Neural progenitor cell (in vitro differentiated cells): ENCODE results near the gene PTX3. TPM values are rescaled to one million over a fixed set of nuclear protein-coding genes. Genes with fewer than 3 reads are reported as not detected.

Experiments
- DNase-seq: peaks from one replicate; pipeline ENCODE4 v3.0.0-alpha.2; 2016; ENCODE audit warnings: low spot score
- H2AFZ ChIP-seq: fragments of 200-600 bp; sonication (generic); replicated peaks from 2 replicates; pipeline ENCODE4 v1.6.1; 2016; ENCODE audit warnings: antibody characterized with exemption
- H3F3A ChIP-seq: fragments of 200-600 bp; sonication (generic); 2 replicates; pipeline ENCODE4 v1.6.1; 2016; ENCODE audit warnings: antibody characterized with exemption, low read depth
- H3K27ac ChIP-seq: fragments of 200-600 bp; sonication (generic); 2 replicates; pipeline ENCODE4 v1.5.1; 2016; ENCODE audit warnings: mild to moderate bottlenecking
- H3K27me3 ChIP-seq: fragments of 200-600 bp; sonication (generic); 2 replicates; pipeline ENCODE4 v1.6.1; 2016; ENCODE audit warnings: mild to moderate bottlenecking, moderate library complexity
- H3K36me3 ChIP-seq: fragments of 200-600 bp; sonication (generic); 2 replicates; pipeline ENCODE4 v1.5.1; 2016
- H3K4me1 ChIP-seq: fragments of 200-600 bp; sonication (generic); 2 replicates; pipeline ENCODE4 v1.6.1; 2016; ENCODE audit warnings: mixed run types
- H3K4me2 ChIP-seq: fragments of 200-600 bp; sonication (generic); 2 replicates; pipeline ENCODE4 v1.6.1; 2016
- H3K4me3 ChIP-seq: fragments of 200-600 bp; sonication (generic); 2 replicates; pipeline ENCODE4 v1.5.1; 2016
- H3K79me2 ChIP-seq: fragments of 200-600 bp; sonication (generic); 2 replicates; pipeline ENCODE4 v1.6.1; 2016; ENCODE audit warnings: low read depth
- H3K9ac ChIP-seq: fragments of 200-600 bp; sonication (generic); 2 replicates; pipeline ENCODE4 v1.6.1; 2016
- H3K9me3 ChIP-seq: fragments of 200-600 bp; sonication (generic); 2 replicates; pipeline ENCODE4 v1.5.1; 2016; ENCODE audit warnings: low read depth
- H4K20me1 ChIP-seq: fragments of 200-600 bp; sonication (generic); 2 replicates; pipeline ENCODE4 v1.6.1; 2016; ENCODE audit warnings: low read depth
- H3K27ac Mint-ChIP-seq: 3 replicates; pipeline ENCODE4 v1.8.0; 2021; ENCODE audit warnings: mixed read lengths
- H3K27me3 Mint-ChIP-seq: 2 replicates; pipeline ENCODE4 v1.8.0; 2022; ENCODE audit warnings: low read depth, mild to moderate bottlenecking, inconsistent platforms, moderate library complexity, mixed read lengths; ENCODE audit not compliant: insufficient read depth
- H3K36me3 Mint-ChIP-seq: 3 replicates; pipeline ENCODE4 v1.8.0; 2021; ENCODE audit warnings: mixed read lengths
- H3K4me1 Mint-ChIP-seq: 3 replicates; pipeline ENCODE4 v1.8.0; 2021; ENCODE audit warnings: mixed read lengths
- H3K4me3 Mint-ChIP-seq: 3 replicates; pipeline ENCODE4 v1.8.0; 2021; ENCODE audit warnings: mild to moderate bottlenecking, moderate library complexity, mixed read lengths
- H3K9me3 Mint-ChIP-seq: 3 replicates; pipeline ENCODE4 v1.8.0; 2020; ENCODE audit warnings: mixed read lengths
- CTCF ChIP-seq: fragments of 200-600 bp; sonication (generic); IDR thresholded peaks from 2 replicates; pipeline ENCODE4 v1.5.1; 2017; ENCODE audit warnings: antibody characterized with exemption, mild to moderate bottlenecking
- EZH2 ChIP-seq: fragments of 200-600 bp; sonication (generic); IDR thresholded peaks from 2 replicates; pipeline ENCODE4 v1.6.1; 2017; ENCODE audit warnings: antibody characterized with exemption, mild to moderate bottlenecking, moderate library complexity
- EZH2phosphoT487 ChIP-seq: fragments of 200-600 bp; sonication (generic); IDR thresholded peaks from 2 replicates; pipeline ENCODE4 v1.6.1; 2017; ENCODE audit warnings: antibody characterized with exemption
- total RNA-seq: library from RNA; depleted of rRNA; stranded (reverse); fragments of >200 nt; gene quantifications from 2 replicates; pipeline ENCODE4 v1.2.3, GENCODE V29; 2015; ENCODE audit warnings: low replicate concordance

Gene PTX3
- total RNA-seq, 1 donor from 2014 or later = 9.0 TPM

- H2AFZ ChIP-seq = peak overlapping the region; percentile 26
- H3K4me3 Mint-ChIP-seq = no peak overlapping the region
- no peak for TF ChIP-seq EZH2
- no peak for TF ChIP-seq CTCF
- TF ChIP-seq EZH2phosphoT487 = no peak
Observed at GRCh38 chr3:157479464-157480243, 43.0 kb downstream of the PTX3 start.

GRCh38 chr3:157487339-157487738 is 50.7 kb downstream of the PTX3 start:
- Histone ChIP-seq H3F3A (no peaks in the 10 kb centered on the region), H3K4me3 (no peak overlapping the region), H3K27me3 (no peaks in the 10 kb centered on the region), H3K36me3 (no peaks in the 10 kb centered on the region), H3K79me2 (no peaks in the 10 kb centered on the region), H3K4me2 (no peak overlapping the region), H4K20me1 (no peaks in the 10 kb centered on the region), H3K9me3 (no peaks in the 10 kb centered on the region), H3K27ac (no peak overlapping the region), H2AFZ (no peak overlapping the region), H3K4me1 (no peaks in the 10 kb centered on the region), H3K9ac (no peak overlapping the region)
- H3K9me3 Mint-ChIP-seq = peaks cover 4% of the 10 kb centered on the region
- no peak for DNase-seq
- H3K27me3 Mint-ChIP-seq = no peaks in the 10 kb centered on the region
- no peak overlapping the region for H3K27ac Mint-ChIP-seq
- peaks cover 9% of the 10 kb centered on the region for H3K4me1 Mint-ChIP-seq
- H3K36me3 Mint-ChIP-seq = peaks cover 24% of the 10 kb centered on the region
- no peak overlapping the region for H3K4me3 Mint-ChIP-seq
- TF ChIP-seq CTCF (no peak), EZH2 (no peak), EZH2phosphoT487 (no peak)

More at GRCh38 chr3:157479464-157480243, 43.0 kb downstream of the PTX3 start:
- peaks cover 37% of the 10 kb centered on the region for H3K36me3 Mint-ChIP-seq
- H3K9ac ChIP-seq = no peak overlapping the region
- H3K4me2 ChIP-seq = no peak overlapping the region
- H3K27me3 ChIP-seq = no peaks in the 10 kb centered on the region
- no peak for DNase-seq
- peaks cover 25% of the 10 kb centered on the region for H3K9me3 Mint-ChIP-seq
- no peak overlapping the region for H3K27ac Mint-ChIP-seq
- no peaks in the 10 kb centered on the region for H3K4me1 Mint-ChIP-seq
- H3K36me3 ChIP-seq = no peaks in the 10 kb centered on the region
- H3K4me3 ChIP-seq = no peak overlapping the region
- no peaks in the 10 kb centered on the region for H3F3A ChIP-seq
- H3K27me3 Mint-ChIP-seq = no peaks in the 10 kb centered on the region
- H3K79me2 ChIP-seq = no peaks in the 10 kb centered on the region
- no peaks in the 10 kb centered on the region for H4K20me1 ChIP-seq
- no peaks in the 10 kb centered on the region for H3K4me1 ChIP-seq
- H3K27ac ChIP-seq = no peak overlapping the region
- peaks cover 6% of the 10 kb centered on the region for H3K9me3 ChIP-seq

- H3K9me3 ChIP-seq = no peaks in the 10 kb centered on the region
- H3K27ac ChIP-seq = no peak overlapping the region
- no peak overlapping the region for H3K4me2 ChIP-seq
- no peak overlapping the region for H3K27ac Mint-ChIP-seq
- peaks cover 22% of the 10 kb centered on the region for H3K36me3 Mint-ChIP-seq
- no peak overlapping the region for H3K4me3 Mint-ChIP-seq
- H3K9ac ChIP-seq = no peak overlapping the region
- no peaks in the 10 kb centered on the region for H3K9me3 Mint-ChIP-seq
- no peaks in the 10 kb centered on the region for H3K27me3 ChIP-seq
- DNase-seq = no peak
- H3K4me1 ChIP-seq = no peaks in the 10 kb centered on the region
- no peaks in the 10 kb centered on the region for H3K36me3 ChIP-seq
- no peaks in the 10 kb centered on the region for H3K79me2 ChIP-seq
- no peak overlapping the region for H2AFZ ChIP-seq
- no peaks in the 10 kb centered on the region for H3K27me3 Mint-ChIP-seq
- H3K4me1 Mint-ChIP-seq = peaks cover 13% of the 10 kb centered on the region
- no peak overlapping the region for H3K4me3 ChIP-seq
- H4K20me1 ChIP-seq = no peaks in the 10 kb centered on the region
- H3F3A ChIP-seq = no peaks in the 10 kb centered on the region
- no peak for TF ChIP-seq EZH2
- TF ChIP-seq EZH2phosphoT487 = no peak
- TF ChIP-seq CTCF = no peak
Observed at GRCh38 chr3:157488144-157488543, 51.5 kb downstream of the PTX3 start.
